ENCODE measurements around the gene SOX1.

The SOX1 gene

DNA sequence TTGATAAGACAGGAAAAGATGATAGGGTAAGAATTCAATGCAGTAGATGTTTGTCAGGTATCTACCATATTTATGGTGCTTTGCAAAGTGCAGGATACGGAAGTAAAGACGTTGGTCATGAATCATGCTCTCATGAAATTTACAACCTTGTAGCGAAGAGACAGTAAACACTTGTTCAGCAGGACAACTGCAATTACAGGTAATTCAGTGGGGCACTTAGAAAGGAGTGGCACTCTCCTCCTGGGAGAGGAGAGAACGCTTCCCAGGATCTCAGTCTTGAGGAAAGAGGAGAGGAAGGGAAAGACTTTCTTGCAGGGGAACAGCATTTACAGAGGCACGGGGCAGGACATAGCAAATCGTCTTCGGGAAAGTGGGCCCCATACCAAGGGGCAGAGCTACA is 46.4 kb downstream of the SOX1 start:
- no peak for TF ChIP-seq POLR2A (IDR thresholded peaks at IDR 0.05; ENCODE audit: low read depth, low read length)
- DNase-seq (ENCODE audit: insufficient read length, low spot score) (no peak), FAIRE-seq (no peak)

DNA sequence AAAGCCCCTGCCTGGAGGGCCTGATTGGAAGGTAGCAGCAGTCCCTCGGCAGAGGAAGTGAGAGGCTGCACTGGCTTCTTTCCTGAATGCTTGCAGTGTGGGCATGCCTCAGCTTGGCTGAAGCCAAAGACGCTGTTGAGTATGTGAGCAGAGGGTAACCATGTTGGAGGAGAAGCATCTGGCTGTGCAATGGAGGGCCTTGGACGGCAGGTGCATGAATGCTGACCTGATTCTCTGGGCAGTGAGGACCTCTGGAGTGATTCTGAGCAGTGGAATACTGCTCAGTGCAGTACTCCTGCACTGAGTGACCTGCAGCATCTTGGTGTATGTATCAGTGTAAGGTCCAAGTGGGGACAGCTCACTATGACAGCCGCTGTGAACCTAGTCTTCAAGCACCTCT is 46.9 kb downstream of the SOX1 start:
- FAIRE-seq (no peak), DNase-seq (ENCODE audit: insufficient read length, low spot score) (no peak)
- TF ChIP-seq POLR2A (IDR thresholded peaks at IDR 0.05; ENCODE audit: low read depth, low read length): no peak

DNA sequence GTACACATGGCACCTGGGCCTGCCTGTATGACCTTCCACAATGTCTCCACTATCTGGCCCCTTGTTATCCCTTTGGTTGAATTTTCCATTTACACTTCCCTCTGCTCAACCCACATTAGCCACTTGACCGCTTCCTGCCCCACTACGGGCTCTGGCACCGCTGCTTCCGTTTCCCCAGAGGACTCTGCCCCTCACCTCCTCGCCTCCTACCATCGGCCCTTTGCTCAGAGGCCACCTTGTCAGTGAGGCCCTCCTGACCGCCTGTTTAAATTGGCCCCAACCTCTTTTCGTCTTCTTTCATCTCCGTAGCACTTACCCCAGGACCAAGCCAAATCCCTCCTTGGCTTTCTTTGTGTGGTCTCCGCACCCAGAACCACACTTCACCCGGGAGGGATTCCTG is 47.4 kb downstream of the SOX1 start:
- no peak for TF ChIP-seq POLR2A (IDR thresholded peaks at IDR 0.05; ENCODE audit: low read depth, low read length)
- no peak for DNase-seq (ENCODE audit: insufficient read length, low spot score)
- FAIRE-seq: no peak

DNA sequence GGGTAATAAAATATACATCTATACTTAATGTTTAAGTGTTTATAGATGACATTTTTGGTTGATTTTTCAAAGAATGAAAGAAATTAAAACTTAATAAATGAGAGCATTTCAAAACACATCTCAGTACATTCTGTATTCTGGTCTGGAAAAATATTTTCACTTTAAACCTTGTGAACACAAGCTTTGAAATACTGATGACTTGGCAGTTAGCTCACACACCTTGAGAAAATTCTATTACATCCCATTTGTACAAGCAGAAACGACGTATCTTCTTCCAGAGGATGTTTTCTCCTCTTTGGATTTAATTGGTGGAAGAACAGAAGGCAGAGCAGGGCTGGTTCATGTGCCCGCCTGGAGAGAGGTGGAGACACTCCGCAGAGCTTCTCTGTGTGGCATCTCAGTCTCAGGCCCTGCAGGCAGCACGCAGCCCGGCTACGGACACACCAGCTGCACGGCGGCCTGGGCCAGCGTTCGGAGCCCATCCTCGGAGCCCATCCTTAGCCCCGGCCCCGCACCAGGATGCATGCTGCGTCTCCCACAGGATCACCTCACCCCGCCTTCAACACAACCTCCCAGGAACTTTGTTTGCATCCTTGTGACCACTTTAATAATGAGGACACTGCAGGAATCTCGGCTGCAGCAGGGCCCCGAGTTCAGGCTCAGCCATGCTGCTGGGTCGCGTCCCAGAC is 48.6 kb downstream of the SOX1 start:
- DNase-seq (ENCODE audit: insufficient read length, low spot score): no peak
- TF ChIP-seq POLR2A (IDR thresholded peaks at IDR 0.05; ENCODE audit: low read depth, low read length): no peak
- no peak for FAIRE-seq

DNA sequence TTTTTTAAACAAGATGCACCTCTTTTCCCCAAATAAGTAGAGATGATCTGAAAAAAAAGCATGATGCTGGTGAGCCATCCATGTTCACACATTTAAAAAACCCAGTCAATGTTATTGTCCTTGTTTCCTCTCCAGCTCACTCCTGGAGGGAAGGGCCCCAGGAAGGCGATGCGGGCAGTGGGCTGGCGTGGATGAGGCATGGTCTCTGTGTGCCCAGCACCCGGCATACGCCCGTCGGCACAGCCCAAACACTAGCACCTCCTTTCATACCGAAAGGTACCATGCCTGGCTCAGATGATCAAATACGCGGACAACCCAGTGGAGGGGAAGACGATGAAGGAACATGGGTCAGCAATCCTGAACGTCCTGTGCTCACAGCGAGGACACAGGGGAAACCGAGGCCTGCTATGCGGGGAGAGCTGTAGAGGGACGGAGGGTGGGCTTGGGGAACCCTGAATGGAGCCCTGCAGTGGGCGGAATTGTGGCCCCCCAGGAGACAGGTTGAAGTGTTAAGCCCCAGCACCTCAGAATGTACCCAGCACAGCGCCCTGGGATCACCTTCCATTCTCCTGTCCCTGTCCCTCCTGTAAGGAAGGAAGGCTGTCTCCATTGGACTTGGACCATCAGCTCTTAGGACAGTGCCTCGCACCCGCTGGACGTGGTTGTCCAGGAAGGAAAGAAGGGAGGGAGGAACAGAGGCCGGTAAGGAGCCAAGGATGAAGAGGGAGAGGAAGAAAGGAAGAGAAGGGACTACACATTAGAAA is 49.4 kb downstream of the SOX1 start:
- no peak for TF ChIP-seq POLR2A (IDR thresholded peaks at IDR 0.05; ENCODE audit: low read depth, low read length)
- DNase-seq (ENCODE audit: insufficient read length, low spot score) (no peak), FAIRE-seq (no peak)

DNA sequence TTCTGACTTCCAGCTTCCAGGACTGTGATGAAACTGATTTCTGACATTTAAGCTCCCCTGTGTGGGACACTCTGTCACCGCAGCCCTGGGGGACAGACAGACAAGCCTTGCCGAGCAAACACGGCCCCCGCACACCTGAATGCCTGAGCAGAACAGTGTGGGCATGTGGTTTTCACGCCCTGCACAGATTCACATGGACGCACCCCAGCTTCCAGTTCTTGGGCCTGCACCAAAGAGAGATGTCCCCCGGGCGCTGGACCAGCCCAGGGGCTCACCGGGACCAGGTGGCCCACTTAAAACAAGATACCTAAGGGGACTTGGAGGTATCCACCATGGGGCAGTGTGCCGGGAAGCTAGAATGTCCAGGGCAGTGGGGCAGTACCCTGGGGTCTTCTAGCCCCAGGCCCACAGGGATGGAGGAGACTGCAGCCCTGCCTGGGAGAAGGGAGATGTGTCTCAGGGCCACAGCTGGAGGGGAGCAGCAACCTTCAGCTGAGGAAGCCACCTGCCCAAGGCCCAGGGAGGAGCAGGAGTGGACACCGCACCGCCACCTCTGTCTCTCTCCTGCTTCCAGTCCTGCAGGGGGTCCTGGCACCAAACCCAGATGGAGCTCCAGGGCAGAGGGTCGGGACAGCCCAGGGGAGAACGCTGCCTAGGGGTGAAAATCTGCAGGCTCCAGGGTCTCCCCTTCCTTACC is 50.5 kb downstream of the SOX1 start:
- TF ChIP-seq POLR2A (IDR thresholded peaks at IDR 0.05; ENCODE audit: low read depth, low read length): no peak
- FAIRE-seq (no peak), DNase-seq (ENCODE audit: insufficient read length, low spot score) (no peak)

DNA sequence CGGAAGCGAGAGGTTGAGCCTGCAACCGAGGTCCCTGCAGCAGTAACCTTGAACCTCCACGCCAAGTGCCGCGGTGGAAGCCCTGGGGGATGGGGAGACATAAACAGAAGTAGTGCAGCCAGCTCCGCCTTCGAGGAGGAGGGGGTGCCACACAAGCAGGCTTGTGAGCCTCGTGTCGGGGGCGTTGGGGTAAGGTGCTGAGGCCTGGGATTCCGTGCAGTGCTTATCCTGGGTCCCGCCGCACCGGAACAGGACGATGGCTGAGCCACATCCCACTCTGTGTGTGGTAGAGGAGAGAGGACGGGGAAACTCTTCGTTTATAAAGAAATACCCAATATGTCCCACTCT is 51.0 kb downstream of the SOX1 start:
- DNase-seq (ENCODE audit: insufficient read length, low spot score) (no peak), FAIRE-seq (no peak)
- TF ChIP-seq POLR2A (IDR thresholded peaks at IDR 0.05; ENCODE audit: low read depth, low read length): no peak

DNA sequence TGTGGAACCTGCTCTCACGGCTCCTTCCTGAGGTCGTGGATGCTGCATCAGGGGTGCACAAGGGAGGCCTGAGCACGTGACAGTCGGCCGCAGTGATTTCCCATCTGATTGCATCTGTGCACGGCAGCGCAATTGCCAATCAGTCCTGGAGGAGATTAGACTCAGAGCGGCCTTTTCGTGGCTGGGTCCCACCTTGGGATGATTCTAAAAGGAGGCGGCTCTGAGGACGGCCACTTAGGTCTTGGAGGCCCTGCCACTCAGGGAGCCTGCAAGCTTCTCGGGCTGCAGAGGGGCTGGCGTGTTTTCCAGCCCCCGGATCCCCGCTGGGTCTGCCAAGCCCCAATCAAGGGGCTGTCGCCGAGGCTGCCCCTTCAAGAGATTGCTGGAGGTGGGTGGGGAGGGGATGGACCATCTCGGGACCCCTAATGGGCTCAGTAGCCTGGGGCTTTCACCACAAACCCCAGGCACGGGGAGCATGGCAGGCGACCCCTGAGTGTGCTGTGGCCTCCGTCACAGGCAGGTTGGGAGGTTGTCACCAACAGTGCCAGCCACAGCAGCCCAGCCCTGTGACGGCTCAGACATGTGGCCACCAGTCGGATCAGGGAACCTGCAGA is 51.6 kb downstream of the SOX1 start:
- no peak for FAIRE-seq
- DNase-seq (ENCODE audit: insufficient read length, low spot score): no peak
- no peak for TF ChIP-seq POLR2A (IDR thresholded peaks at IDR 0.05; ENCODE audit: low read depth, low read length)

DNA sequence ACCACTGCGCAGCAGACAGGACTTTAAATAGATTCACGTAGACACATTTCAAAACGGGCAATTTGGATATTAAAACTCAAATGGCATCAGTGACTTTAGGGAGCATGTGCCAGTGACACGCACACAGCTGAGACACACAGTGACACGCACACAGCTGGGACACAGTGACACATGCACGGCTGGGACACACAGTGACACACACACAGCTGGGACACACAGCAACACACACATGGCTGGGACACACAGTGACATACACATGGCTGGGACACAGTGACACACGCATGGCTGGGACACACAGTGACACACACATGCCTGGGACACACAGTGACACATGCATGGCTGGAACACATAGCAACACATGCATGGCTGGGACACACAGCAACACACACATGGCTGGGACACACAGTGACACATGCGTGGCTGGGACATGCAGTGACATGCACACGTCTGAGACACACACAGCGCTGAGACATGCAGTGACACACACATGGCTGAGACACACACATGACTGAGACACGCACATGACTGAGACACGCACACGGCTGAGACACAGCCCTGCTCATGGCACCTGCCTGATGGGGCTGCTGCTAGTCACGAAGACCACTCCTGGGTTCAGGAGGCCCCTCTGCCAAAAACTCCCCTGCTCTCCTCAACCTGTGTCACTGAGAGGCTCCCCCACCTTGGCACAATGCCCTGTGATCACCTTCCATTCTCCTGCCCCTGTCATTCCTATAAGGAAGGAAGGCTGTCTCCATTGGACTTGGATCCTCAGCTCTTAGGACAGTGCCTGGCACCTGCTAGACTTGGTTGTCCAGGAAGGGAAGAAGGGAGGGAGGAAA is 52.5 kb downstream of the SOX1 start:
- DNase-seq (ENCODE audit: insufficient read length, low spot score) (no peak), FAIRE-seq (no peak)
- TF ChIP-seq POLR2A (IDR thresholded peaks at IDR 0.05; ENCODE audit: low read depth, low read length): no peak

DNA sequence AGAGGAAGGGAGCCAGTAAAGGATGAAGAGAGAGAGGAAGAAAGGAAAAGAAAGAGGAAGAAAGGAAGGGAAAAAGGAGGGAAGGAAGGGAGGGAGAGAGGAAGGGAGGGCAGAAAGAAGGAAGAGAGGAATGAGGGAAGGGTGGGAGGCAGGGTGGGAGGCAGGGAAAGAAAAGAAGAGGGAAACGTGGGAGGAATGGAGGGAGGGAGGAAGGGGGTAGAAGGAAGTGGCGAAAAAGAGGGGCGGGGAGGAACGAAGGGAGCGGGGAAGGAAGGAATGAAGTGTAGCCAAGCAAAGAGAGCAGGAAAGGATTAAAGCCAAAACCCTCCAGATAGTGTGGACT is 53.1 kb downstream of the SOX1 start:
- DNase-seq (ENCODE audit: insufficient read length, low spot score) (no peak), FAIRE-seq (no peak)
- no peak for TF ChIP-seq POLR2A (IDR thresholded peaks at IDR 0.05; ENCODE audit: low read depth, low read length)

Data from H54 (cell line).